HepG2 (cell line): ENCODE data around the gene NAPB. TPM values are rescaled to one million over a fixed set of nuclear protein-coding genes. Genes with fewer than 3 reads are reported as not detected.

Experiments
- AHR ChIP-seq: IDR thresholded peaks from 2 replicates; pipeline ENCODE4 v1.6.1; 2018; ENCODE audit warnings: missing genetic modification reagents, missing compliant biosample characterization
- CBX1 ChIP-seq: IDR thresholded peaks from one replicate; pipeline ENCODE4 v1.6.1; 2016; ENCODE audit warnings: antibody characterized with exemption, low read depth
- CCAR2 ChIP-seq: fragments of 200-400 bp; formaldehyde crosslinking; optimal IDR thresholded peaks from 2 replicates; pipeline ENCODE3; 2018; ENCODE audit warnings: low read depth, mild to moderate bottlenecking, low read length, moderate library complexity
- GPN1 ChIP-seq: sonication (generic); formaldehyde crosslinking; IDR thresholded peaks from 2 replicates; pipeline ENCODE4 v1.5.1; 2020; ENCODE audit warnings: missing genetic modification reagents, borderline replicate concordance
- HIVEP1 ChIP-seq: sonication (generic); formaldehyde crosslinking; IDR thresholded peaks from 2 replicates; pipeline ENCODE4 v1.4.0; 2020; ENCODE audit warnings: mild to moderate bottlenecking, missing genetic modification reagents
- MED13 ChIP-seq: sonication (generic); formaldehyde crosslinking; IDR thresholded peaks from 2 replicates; pipeline ENCODE4 v1.5.0; 2020; ENCODE audit warnings: missing genetic modification reagents
- MEF2D ChIP-seq: sonication (generic); formaldehyde crosslinking; IDR thresholded peaks from 2 replicates; pipeline ENCODE4 v1.5.1; 2020; ENCODE audit warnings: mild to moderate bottlenecking, missing genetic modification reagents
- TBL1XR1 ChIP-seq: fragments of 150-350 bp; IDR thresholded peaks from 2 replicates; pipeline ENCODE4 v1.6.1; 2014; ENCODE audit warnings: borderline replicate concordance, low read length; ENCODE audit not compliant: partially characterized antibody
- ZBTB3 ChIP-seq: sonication (generic); formaldehyde crosslinking; IDR thresholded peaks from 2 replicates; pipeline ENCODE4 v1.4.0; 2020; ENCODE audit warnings: low read depth, mild to moderate bottlenecking, moderate library complexity, missing genetic modification reagents, borderline replicate concordance
- ZFY ChIP-seq: sonication (generic); formaldehyde crosslinking; IDR thresholded peaks from 2 replicates; pipeline ENCODE4 v1.4.0; 2020; ENCODE audit warnings: missing genetic modification reagents
- ZNF614 ChIP-seq: IDR thresholded peaks from 2 replicates; pipeline ENCODE4 v1.6.1; 2018; ENCODE audit warnings: missing biosample characterization, missing genetic modification reagents, inconsistent platforms, borderline replicate concordance
- ZNF713 ChIP-seq: sonication (generic); formaldehyde crosslinking; IDR thresholded peaks from 2 replicates; pipeline ENCODE4 v1.4.0; 2020; ENCODE audit warnings: mild to moderate bottlenecking, missing genetic modification reagents
- polyA plus RNA-seq, 8 experiments: library from polyadenylated mRNA; depleted of rRNA in 3 of 8; stranded (reverse) in 7 of 8; unstranded in 1 of 8; fragments of >200 nt; fragmentation: Illumina TruSeq in 4 of 8; extraction: Trizol in 4 of 8; gene quantifications; 2 replicates each; pipeline versions ENCODE4 v1.2.1 to v1.2.3, GENCODE V29; 2011 to 2016; ENCODE audit warnings: low read depth in 4 of 8, missing spikeins in 1 of 8, mixed read lengths in 1 of 8; ENCODE audit not compliant: insufficient read depth in 1 of 8
- total RNA-seq, 5 experiments: library from RNA; depleted of rRNA; stranded (reverse); fragments of >200 nt; fragmentation: Illumina TruSeq; extraction: Trizol; gene quantifications; 2 replicates each; pipeline ENCODE4 v1.2.3, GENCODE V29; 2016; ENCODE audit warnings: low read depth in 1 of 5
- TF ChIP-seq, protein P1 (sequence below): sonication (generic); formaldehyde crosslinking; IDR thresholded peaks from 2 replicates; pipeline ENCODE4 v1.4.0; 2020; ENCODE audit warnings: missing genetic modification reagents; ENCODE audit errors: not compliant biosample characterization
- TF ChIP-seq, protein P2 (sequence below): sonication (generic); formaldehyde crosslinking; IDR thresholded peaks from 2 replicates; pipeline ENCODE4 v1.4.0; 2020; ENCODE audit warnings: missing genetic modification reagents
- TF ChIP-seq, protein P3 (sequence below): sonication (generic); formaldehyde crosslinking; IDR thresholded peaks from 2 replicates; pipeline ENCODE4 v1.8.1; 2023; ENCODE audit warnings: mild to moderate bottlenecking, missing genetic modification reagents
- TF ChIP-seq, protein P4 (sequence below): sonication (generic); formaldehyde crosslinking; IDR thresholded peaks from 2 replicates; pipeline ENCODE4 v1.5.0; 2020; ENCODE audit warnings: missing genetic modification reagents, mild to moderate bottlenecking, borderline replicate concordance
- TF ChIP-seq, protein P5 (sequence below), 2 experiments: sonication (generic) in 1 of 2; formaldehyde crosslinking in 1 of 2; IDR thresholded peaks; 2 replicates each; pipeline versions ENCODE4 v1.5.1 to v1.6.1; 2011 to 2020; ENCODE audit warnings: borderline replicate concordance in 1 of 2, low read depth in 1 of 2, low read length in 1 of 2, mild to moderate bottlenecking in 1 of 2, missing genetic modification reagents in 1 of 2, moderate library complexity in 1 of 2
- TF ChIP-seq, protein P6 (sequence below): sonication (generic); formaldehyde crosslinking; IDR thresholded peaks from 2 replicates; pipeline ENCODE4 v1.5.0; 2020; ENCODE audit warnings: mild to moderate bottlenecking, missing genetic modification reagents

Gene NAPB
- total and polyA plus RNA-seq, 2 of the 13 experiments (the other 11 are each of a cell fraction or from before 2014, with no cell fraction given) = 15.2 to 16.1 TPM

DNA sequence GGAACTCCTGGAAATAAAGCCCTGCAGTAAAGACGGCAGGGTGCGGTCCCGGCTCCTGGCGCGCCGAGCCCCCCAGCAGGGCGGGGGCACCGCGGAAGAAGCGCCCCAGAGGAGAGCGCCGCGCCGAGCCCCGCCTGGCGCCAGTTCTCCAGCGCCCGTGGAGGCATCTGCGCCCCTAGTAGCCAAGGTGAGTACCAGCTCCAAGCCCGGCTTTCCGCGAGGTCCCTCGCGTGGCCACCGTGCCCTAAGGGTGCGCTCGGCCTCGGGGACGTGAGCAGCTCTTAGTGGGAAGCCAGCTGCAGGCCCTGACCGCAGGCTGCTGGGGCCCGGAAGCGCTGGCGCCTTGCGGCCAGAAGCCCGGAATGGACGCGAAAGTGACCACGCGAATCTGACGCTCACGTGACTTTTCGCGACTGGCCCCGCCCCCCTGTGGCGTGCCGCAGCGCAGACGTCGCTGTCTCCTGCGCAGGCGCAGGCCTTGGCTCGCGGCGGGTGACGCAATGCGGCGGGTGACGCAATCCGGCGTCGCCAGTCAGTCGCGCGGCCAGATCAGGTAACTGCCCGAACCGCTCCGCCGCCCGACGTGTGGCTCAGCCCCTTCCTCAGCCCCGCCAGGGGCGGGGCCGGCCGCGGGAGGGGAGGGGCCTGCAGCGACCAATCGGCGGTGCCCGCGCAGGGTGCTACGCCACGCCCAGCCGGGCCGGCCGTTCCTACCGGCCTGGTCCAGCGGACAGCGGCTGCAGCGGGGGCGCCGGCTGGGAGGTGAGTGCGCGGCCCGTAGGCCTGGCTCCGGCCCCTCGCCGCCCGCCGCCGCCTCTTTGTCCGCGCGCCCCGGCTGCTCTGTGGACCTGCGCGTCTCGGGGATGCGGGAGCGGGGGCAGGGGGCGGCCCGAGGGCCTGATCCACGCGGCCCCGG lies 59.6 kb downstream of the NAPB start, which contains the start of gene GZF1 (continued):
- TF ChIP-seq, protein P1, sequence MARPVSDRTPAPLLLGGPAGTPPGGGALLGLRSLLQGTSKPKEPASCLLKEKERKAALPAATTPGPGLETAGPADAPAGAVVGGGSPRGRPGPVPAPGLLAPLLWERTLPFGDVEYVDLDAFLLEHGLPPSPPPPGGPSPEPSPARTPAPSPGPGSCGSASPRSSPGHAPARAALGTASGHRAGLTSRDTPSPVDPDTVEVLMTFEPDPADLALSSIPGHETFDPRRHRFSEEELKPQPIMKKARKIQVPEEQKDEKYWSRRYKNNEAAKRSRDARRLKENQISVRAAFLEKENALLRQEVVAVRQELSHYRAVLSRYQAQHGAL = peak; percentile 50
- TF ChIP-seq, protein P2, sequence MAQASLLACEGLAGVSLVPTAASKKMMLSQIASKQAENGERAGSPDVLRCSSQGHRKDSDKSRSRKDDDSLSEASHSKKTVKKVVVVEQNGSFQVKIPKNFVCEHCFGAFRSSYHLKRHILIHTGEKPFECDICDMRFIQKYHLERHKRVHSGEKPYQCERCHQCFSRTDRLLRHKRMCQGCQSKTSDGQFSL (CRISPR knock-in tag) = peak; percentile 47; the same call in 1 of the 2 replicates
- TF ChIP-seq GPN1 (CRISPR knock-in tag) = peak; percentile 94; the same call in 1 of the 2 replicates
- TF ChIP-seq CCAR2 = no peak
- TF ChIP-seq, protein P3, sequence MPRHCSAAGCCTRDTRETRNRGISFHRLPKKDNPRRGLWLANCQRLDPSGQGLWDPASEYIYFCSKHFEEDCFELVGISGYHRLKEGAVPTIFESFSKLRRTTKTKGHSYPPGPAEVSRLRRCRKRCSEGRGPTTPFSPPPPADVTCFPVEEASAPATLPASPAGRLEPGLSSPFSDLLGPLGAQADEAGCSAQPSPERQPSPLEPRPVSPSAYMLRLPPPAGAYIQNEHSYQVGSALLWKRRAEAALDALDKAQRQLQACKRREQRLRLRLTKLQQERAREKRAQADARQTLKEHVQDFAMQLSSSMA (CRISPR knock-in tag) = peak; percentile 99
- peak; percentile 77 for TF ChIP-seq CBX1
- TF ChIP-seq ZFY (CRISPR knock-in tag) = peak; percentile 98
- TF ChIP-seq AHR = peak; percentile 97
- TF ChIP-seq, protein P4, sequence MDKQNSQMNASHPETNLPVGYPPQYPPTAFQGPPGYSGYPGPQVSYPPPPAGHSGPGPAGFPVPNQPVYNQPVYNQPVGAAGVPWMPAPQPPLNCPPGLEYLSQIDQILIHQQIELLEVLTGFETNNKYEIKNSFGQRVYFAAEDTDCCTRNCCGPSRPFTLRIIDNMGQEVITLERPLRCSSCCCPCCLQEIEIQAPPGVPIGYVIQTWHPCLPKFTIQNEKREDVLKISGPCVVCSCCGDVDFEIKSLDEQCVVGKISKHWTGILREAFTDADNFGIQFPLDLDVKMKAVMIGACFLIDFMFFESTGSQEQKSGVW (CRISPR knock-in tag) = no peak
- TF ChIP-seq ZBTB3 (CRISPR knock-in tag) = no peak; the same call in 1 of the 2 replicates
- TF ChIP-seq ZNF614 (CRISPR knock-in tag) = peak; percentile 98
- TF ChIP-seq ZNF713 (CRISPR knock-in tag) = 0 out of 2 replicates have a peak, but pooled peaks have one; percentile 75
- TF ChIP-seq MED13 (CRISPR knock-in tag) = peak; percentile 76; the same call in 1 of the 2 replicates
- TF ChIP-seq, protein P5, sequence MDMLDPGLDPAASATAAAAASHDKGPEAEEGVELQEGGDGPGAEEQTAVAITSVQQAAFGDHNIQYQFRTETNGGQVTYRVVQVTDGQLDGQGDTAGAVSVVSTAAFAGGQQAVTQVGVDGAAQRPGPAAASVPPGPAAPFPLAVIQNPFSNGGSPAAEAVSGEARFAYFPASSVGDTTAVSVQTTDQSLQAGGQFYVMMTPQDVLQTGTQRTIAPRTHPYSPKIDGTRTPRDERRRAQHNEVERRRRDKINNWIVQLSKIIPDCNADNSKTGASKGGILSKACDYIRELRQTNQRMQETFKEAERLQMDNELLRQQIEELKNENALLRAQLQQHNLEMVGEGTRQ (IDR thresholded peaks at IDR 0.05; ENCODE audit: low read depth, low read length) = peak; percentile 98
- TF ChIP-seq, protein P5 (CRISPR knock-in tag; IDR thresholded peaks at IDR 0.05; ENCODE audit: borderline replicate concordance) = peak; percentile 99
- TF ChIP-seq HIVEP1 = peak; percentile 95
- TF ChIP-seq TBL1XR1 = peak; percentile 98
- TF ChIP-seq, protein P6, sequence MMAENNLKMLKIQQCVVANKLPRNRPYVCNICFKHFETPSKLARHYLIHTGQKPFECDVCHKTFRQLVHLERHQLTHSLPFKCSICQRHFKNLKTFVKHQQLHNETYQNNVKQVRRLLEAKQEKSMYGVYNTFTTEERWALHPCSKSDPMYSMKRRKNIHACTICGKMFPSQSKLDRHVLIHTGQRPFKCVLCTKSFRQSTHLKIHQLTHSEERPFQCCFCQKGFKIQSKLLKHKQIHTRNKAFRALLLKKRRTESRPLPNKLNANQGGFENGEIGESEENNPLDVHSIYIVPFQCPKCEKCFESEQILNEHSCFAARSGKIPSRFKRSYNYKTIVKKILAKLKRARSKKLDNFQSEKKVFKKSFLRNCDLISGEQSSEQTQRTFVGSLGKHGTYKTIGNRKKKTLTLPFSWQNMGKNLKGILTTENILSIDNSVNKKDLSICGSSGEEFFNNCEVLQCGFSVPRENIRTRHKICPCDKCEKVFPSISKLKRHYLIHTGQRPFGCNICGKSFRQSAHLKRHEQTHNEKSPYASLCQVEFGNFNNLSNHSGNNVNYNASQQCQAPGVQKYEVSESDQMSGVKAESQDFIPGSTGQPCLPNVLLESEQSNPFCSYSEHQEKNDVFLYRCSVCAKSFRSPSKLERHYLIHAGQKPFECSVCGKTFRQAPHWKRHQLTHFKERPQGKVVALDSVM (CRISPR knock-in tag) = peak; percentile 69
- peak; percentile 86 for TF ChIP-seq MEF2D (CRISPR knock-in tag)
